ENCODE data around the gene KISS1R. TPM values are rescaled to one million over a fixed set of nuclear protein-coding genes. Genes with fewer than 3 reads are reported as not detected.
"Not testable (repeated sequence)": the region's sequence is repeated elsewhere in the genome, so short reads cannot be mapped to it uniquely, and the experiment has no call there.

Gene KISS1R
- total RNA-seq = not detected

DNA sequence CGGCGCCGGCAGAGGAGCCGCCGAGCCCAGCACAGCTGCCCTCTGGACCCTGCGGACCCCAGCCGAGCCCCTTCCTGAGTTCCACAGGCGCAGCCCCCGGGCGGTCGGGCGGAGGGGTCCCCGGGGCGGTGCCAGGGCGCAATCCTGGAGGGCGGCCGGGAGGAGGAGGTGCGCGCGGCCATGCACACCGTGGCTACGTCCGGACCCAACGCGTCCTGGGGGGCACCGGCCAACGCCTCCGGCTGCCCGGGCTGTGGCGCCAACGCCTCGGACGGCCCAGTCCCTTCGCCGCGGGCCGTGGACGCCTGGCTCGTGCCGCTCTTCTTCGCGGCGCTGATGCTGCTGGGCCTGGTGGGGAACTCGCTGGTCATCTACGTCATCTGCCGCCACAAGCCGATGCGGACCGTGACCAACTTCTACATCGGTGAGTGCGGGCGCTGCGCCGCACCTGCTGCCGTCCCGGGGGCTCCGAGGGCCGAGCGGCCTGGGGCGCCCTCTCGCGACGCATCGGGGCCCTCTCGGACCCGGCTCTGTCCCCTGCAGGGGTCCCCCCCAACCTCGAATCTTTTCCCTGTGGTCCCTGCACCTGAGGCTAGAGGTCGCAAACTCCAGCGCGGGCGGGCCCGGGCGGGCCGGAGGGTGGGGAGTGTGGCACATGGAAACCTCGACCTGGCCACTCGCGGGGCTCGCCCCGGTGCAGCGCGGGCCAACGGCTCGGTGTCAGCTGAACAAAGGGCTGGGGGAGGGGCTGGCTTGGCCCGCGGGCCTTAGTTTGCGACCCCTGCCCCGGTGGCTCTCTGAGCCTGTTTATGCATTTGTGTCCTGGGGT, at the start of gene KISS1R:
TSS of gene KISS1R (plus strand) at position 11 of the 829 bp plus-strand sequence. CDS start at position 181, 170 bp downstream.
- ATAC-seq = no peak

DNA sequence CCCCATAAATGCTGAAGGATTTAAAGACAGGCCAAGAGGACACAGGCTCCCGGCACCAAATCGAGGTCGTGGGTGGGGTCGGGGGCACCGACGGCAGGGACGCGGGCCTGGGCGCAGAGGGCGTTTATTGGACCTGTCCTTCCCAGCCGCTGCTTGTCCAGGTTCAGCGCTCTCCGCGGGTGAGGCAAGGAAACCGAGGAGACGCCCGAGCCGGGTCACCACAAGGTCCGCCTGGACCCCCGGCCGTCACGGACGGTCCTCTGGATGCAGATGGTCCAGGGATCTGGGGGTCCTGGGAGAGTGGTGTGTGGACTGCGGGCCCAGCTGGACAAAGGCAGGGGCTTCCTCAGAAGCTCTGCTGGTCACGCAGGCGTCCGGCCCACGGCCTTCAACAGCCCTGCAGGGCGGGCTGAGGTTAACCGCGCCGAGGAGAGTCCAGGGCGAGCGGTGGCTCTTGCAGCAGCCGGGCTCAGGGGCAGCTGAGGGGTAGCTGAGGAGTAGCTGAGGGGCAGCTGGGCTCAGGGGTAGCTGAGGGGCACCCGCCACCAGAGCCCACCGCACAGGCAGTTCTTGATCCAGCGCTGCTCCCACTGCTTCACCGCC, 49.2 kb upstream of the KISS1R start:
- no peak for ATAC-seq

DNA sequence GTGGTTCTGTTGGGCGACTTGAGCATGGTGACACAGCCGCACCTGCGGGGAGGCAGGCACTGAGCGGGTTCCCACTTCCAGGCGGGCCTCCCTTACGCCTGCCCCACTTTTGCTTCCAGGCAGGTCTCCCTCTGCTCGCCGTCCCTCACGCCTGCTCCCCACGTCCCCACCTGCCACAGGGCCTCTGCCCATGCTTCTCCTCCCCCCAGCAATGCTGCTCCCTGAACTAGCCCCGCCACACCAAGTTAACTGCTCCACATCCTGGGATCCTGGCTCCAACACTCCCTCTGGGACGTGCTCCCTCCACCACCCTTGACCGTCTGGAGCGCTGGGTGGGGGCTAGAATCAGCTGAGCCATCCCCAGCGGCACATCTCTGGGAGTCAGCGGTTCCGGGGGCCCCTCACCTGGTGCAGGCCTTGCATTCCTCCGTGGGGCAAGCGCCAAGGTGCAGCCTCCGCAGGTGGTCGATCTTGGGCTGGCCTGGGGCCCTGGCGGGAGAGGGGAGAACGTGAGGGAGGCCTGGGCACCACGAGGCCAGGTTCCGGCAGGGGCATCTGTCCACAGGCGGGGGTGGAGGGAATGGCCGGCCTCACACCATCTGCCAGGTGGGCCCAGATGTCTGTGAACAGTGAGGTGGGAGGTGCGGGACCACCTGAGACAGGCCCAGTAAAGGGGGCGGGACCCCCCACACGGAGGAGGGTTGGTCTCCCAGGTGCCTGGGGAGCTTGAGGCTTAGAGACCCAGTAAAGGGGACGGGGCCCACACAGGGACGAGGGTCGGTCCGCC, 48.5 kb upstream of the KISS1R start:
- ATAC-seq = no peak

DNA sequence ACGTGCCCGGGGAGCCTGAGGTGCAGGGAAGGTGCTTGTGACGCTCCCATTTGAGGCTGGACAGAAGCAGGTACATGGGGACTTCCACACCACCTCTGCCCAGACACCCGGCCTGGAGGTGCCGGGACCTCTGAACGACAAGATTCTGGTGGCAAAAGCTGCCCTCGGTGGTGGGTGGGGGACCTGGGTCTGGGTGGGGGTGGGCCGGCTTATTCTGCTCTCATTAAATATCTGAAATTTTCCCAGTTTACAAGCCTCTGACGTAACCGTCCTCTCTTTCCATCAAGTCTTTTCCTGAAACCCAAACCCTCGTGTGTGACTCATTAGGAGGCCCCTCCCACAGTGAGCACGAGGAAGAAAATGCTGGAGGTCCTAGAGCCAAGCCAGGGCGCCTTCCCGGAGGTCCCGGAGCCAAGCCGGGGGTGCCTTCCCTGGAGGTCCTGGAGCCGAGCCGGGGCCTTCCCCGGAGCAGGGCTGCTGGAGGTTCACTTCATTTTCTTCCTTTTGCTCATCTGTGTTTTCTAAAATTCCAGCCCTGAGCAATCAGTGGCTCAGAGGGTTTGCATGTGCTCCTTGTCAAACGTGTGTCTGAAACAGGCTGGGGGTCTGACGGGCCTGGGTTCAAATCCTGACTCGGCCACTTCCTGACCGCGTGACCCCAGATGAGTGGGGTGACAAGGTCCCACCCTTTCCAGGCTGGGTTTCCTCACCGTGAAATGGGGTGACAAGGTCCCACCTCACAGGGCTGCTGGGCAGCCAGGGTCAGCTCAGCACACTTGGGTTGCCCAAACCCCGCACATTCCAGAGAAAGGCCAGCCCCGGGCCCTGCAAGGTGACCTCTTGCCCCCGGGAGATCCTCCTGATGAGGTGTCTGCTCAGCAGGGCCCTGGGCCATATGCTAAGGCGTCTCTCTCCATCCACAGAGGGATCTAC, 47.6 kb upstream of the KISS1R start:
- ATAC-seq = peak; percentile 30

DNA sequence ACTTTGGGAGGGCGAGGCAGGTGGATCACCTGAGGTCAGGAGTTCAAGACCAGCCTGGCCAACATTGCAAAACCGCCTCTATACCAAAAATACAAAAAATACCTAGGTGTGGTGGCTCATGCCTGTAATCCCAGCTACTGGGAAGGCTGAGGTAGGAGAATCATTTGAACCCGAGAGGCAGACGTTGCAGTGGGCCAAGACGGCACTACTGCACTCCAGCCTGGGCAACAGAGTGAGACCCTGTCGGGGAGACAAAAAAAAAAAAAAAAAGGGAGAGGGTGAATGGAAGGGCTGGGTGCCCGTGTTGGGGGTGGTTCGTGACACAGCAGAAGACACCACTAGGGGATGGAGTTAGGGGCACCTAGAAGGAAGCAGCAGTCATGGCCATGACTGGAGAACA, 46.8 kb upstream of the KISS1R start:
- no peak for ATAC-seq

DNA sequence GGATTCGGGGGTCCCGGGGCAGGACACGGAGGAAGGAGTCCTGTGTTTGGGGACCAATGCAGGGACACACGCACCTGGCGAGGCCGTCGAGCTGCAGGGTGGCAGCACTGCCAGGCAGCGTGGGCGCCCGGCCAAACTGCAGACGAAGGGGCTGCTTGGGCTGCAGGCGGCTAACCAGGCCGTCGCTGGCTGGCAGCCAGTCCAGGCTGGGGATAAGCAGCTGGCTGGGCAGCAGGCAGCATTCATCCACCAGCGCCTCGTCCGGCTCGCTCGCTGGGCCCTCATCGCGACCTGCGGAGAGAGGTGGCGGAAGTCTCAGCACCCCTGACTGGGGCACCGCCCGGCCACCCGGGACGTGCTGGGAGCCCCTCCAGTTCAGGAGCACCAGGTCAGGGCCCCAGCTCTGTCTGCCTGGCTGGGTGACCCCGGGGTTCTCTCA, 46.2 kb upstream of the KISS1R start:
- no peak for ATAC-seq

DNA sequence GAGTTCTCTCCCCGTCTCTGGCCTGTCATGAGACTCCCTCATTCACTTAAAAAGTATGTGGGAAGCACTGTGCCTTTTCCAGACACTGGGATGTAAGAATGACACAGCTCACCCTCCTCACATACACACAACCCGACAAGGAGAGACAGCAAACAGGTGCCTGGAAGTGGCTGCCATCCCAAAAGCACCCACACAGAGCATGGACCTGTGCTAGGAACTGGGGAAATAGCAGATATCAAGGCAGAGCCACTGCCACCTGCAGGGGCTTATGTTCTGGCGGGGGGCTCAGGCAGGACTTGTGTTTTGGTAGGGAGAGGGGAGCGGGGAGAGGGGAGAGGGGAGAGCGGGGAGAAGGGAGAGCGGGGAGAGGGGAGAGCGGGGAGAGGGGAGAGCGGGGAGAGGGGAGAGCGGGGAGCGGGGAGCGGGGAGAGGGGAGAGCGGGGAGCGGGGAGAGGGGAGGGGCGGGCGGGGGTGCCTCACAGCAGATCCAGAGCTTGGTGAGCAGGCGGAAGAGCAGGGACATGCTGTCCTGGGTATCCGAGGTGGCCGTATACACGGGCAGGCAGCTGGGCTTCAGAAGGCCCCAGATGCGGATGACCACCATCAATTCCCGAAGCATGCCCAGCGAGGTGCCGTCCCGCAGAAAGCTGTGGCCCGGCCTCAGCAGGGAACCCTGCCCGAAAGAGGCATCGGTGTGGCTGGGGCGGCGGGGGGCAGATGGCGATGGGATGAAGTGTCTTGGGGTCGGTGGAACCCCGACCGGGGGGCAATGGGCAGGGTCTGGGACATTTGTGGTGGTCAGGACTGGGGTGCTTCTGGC, 45.5 kb upstream of the KISS1R start:
- no peak for ATAC-seq

DNA sequence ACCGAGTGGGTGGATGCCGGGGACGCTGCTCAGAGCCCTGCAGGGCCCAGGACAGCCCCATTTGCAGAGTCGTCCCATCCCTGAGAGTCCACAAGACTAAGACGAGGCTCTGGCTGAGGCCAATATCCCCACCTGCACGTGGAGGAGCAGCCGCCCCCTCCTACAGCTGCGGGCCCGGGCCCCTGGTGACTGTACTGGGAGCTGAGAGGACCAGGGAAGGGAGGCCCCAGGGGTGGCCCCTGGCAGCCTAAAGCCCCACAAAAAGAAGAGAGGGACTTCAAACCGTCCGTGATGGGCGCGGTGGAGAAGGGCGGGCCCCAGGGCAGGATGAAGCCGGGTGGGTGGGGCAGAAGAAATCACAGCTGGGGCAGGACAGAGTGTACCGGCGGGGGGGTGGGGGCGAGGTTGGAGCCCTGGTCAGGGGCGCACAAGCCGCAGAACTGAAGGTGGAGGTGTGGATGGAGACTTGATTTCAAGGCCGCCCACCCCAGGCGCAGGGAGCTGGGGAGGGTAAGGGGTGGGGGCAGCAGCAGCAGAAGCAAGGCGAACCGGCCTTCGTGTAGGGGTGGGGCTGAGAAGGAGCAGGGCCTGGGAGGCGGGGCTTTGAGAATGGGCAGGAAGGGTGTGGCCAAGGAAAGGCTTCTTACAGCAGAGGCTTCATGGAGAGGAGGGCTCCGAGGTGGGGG, 44.7 kb upstream of the KISS1R start:
- ATAC-seq = peak; percentile 37

DNA sequence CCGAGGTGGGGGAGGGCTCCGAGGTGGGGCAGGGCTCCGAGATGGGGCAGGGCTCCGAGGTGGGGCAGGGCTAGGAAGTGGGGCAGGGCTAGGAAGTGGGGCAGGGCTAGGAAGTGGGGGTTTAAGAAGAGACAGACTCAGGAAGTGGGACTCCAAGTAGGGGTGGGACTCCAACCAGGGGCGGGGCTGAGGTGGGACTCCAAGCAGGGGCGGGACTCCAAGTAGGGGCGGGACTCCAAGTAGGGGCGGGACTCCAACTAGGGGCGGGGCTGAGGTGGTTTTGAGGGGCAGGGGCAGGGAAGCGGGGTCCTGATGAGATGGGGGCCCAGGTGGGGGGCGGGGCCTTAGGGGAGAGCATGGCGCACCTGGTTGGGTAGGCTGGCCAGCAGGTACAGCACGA, 44.0 kb upstream of the KISS1R start:
- ATAC-seq = peak; percentile 15

DNA sequence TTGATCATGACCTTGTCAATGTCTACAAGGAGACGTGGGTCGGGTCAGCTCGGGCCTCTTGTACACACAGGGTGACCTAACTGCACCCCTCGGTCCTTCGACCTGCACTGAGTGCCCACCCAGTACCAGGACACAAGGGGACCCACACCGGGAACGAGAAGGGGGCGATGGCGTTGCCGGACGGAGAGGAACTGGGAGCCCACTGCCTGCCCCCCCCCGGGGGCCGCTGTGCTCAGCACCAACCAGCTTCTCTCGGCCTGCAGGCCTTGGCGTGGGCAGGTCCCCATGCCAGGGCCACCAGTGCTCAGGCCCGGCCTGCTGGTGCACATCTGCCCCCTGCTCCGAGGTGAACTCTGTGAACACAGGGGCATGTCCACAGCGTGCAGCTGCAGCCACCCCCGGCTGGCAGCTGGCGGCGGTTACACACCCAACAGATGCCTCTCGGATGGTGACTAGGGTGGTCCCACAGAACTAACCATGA, 43.5 kb upstream of the KISS1R start:
- no peak for ATAC-seq

DNA sequence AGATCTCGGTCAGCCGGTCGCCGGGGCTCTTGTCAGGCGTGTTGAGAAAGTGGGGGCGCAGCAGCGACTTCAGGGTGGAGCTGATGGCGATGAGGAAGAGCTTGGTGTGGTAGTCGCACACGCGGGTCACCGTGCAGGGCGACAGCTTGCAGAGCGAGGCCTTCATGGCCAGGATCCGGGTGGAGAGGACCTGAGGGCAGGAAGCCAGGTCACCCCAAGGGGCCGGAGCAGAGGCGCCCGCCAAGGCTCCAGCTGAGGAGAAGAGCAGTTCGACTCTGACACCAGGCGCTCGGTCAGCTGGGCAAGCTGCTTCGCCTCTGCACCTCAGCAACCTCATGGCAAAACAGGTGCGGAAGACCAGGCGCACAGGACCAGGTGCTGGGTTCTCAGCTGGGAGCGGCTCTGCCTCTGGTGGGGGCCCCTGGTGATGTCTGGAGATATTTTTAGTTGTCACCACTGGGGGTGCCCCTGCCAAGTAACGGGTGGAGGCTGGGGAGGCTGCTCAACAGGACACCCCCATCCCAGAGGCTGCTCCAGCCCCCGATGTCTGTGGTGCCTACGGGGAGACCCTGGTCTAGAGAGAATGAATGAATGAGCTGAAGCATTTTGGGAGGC, 41.8 kb upstream of the KISS1R start:
- no peak for ATAC-seq

DNA sequence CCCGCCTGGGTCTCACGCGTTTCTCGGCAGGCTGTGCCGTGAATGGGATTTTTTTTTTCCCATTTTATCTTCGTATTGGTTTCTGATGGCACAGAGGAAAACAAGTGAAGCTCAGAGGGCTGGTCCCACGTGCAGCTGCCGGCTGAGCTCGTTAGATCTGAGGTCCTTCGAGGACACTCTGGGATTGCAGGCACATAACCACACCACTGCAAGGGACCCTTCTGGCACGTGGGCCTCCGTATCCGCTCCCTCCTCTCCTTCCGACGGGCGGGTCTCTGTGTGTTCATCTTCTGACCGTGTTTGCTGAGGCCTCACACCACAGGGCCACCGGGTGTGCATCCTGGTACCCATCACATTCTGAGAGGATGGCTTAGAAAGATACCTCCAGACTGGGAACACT, 41.0 kb upstream of the KISS1R start:
- no peak for ATAC-seq

DNA sequence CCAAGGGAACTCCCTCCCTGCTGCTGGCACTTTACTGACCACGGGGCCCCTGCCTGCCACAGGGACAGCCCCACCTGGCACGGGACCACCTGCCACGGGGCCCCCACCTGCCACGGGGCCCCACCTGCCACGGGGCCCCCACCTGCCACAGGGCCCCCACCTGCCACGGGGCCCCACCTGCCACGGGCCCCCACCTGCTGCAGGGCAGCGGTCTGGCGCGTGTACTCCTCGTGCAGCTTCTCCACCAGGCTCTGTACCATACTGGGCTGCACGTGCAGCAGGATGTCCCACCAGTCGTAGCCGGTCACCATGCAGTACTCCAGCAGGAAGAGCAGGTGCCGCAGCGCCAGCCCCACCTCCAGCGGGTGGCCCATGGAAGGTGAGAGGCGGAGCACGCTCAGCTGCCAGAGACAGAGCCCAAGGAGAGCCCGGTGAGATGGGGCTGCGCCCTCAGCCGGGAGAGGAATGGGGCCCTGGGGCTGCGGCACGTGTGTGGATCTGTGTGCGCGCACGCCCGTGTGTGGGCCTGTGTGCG, 40.3 kb upstream of the KISS1R start:
- ATAC-seq = no peak

DNA sequence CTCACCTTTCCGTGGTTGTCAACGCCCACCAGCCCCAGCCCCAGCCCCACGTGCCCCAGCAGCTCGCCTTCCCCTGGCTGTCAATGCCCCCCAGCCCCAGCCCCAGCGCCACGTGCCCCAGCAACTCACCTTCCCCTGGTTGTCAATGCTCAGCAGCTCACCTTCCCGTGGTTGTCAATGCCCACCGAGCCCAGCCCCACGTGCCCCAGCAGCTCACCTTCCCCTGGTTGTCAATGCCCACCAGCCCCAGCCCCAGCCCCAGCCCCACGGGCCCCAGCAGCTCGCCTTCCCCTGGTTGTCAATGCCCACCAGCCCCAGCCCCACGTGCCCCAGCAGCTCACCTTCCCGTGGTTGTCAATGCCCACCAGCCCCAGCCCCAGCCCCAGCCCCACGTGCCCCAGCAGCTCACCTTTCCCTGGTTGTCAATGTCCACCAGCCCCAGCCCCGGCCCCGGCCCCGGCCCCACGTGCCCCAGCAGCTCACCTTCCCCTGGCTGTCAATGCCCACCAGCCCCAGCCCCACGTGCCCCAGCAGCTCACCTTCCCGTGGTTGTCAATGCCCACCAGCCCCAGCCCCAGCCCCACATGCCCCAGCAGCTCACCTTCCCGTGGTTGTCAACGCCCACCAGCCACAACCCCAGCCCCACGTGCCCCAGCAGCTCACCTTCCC, 39.0 kb upstream of the KISS1R start:
- ATAC-seq = not testable (repeated sequence)

DNA sequence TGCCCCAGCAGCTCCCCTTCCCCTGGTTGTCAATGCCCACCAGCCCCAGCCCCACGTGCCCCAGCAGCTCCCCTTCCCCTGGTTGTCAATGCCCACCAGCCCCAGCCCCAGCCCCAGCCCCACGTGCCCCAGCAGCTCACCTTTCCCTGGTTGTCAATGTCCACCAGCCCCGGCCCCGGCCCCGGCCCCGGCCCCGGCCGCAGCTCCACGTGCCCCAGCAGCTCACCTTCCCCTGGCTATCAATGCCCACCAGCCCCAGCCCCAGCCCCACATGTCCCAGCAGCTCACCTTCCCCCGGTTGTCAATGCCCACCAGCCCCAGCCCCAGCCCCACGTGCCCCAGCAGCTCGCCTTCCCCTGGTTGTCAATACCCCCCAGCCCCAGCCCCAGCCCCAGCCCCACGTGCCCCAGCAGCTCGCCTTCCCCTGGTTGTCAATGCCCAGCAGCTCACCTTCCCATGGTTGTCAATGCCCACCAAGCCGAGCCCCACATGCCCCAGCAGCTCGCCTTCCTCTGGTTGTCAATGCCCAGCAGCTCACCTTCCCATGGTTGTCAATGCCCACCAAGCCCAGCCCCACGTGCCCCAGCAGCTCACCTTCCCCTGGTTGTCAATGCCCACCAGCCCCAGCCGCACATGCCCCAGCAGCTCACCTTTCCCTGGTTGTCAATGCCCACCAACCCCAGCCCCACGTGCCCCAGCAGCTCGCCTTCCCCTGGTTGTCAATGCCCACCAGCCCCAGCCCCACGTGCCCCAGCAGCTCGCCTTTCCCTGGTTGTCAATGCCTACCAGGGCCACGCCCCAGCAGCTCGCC, 38.2 kb upstream of the KISS1R start:
- ATAC-seq = not testable (repeated sequence)

DNA sequence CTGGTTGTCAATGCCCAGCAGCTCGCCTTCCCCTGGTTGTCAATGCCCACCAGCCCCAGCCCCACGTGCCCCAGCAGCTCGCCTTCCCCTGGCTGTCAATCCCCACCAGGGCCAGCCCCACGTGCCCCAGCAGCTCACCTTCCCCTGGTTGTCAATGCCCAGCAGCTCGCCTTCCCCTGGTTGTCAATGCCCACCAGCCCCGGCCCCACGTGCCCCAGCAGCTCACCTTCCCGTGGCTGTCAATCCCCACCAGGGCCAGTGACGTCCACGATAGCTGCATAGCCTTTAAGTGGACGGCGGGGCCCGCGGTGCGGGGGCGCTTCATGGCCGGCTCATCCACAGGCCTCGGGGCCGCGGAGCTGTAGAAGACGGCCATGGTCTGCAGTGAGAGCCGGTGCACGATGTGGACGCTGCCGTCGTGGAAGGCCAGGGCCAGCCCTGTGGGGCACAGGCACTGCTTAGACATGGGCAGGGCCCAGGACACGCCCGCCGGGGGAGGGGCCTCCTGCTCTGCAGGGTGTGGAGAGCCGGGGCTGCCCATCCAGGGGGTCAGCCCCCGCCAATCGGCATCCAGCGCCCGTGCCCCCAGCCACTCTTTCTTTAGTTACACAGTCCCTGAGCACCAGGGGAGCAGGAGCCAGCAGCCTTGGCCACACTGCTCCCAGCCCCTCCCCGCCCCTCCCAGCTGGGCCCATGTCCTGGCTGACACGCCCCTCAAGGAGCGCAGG, 37.3 kb upstream of the KISS1R start:
- no peak for ATAC-seq

DNA sequence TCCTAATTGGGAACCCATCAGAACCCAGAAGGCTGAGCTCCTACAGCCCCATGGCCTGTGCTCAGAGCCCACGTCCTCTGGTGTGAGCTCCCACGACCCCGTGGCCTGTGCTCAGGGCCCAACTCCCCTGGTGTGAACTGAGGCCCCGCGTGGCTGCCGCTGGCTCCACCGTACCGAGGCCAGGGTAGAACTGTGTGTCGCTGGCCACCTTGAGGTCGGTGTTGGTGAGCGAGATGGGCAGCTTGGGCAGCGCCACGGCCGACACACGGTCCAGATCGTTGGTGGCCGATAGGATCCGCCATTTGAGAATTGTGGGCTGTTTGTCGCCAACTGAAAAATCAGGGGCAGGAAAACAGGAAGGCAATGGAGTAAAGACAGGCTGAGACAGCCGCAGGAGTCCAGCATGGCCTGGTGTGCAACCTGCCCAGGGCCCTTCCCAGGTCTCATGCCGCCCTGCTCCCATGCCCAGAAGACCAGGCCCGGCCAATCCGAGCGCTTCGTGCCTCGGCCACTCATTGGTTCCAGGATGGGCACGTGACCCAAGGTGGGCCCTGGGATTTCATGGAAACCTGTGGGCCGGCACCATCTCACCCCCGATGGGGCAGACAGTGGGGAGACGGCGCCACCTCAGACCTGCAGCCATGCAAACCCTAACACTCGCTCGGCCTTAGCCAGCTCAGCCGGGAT, 35.6 kb upstream of the KISS1R start:
- ATAC-seq = no peak

Measured in esophagus mucosa (tissue), 1 donor.